ENCODE data around the gene RPL22. TPM values are rescaled to one million over a fixed set of nuclear protein-coding genes. Genes with fewer than 3 reads are reported as not detected.
A peak's percentile ranks its signal among the peaks of the same experiment; 100 is the strongest.

Gene RPL22
- total RNA-seq, 1 experiment from 2014 or later, result 494 TPM

GRCh38 chr1:6218375-6219164, 19.2 kb upstream of the RPL22 start:
- BruUV-seq (replicated peaks), result no TSS peak
- Histone ChIP-seq H3K27ac (ENCODE audit: low read depth, low read length, poor library complexity, severe bottlenecking) (no peak overlapping the region), H3K4me1 (ENCODE audit: insufficient read depth, low read length, poor library complexity, severe bottlenecking) (no peaks in the 10 kb centered on the region), H3K36me3 (ENCODE audit: insufficient read depth, low read length, poor library complexity, severe bottlenecking) (peaks cover 19% of the 10 kb centered on the region), H3K27me3 (replicated peaks; ENCODE audit: insufficient read depth, low read depth, low read length, poor library complexity) (no peaks in the 10 kb centered on the region), H3K9me3 (ENCODE audit: low read depth, low read length, poor library complexity, severe bottlenecking) (no peaks in the 10 kb centered on the region), H3K4me3 (ENCODE audit: low read depth, low read length, poor library complexity, severe bottlenecking) (no peak overlapping the region)
- ChIA-PET CTCF (interaction anchor here (0.6 kb wide), 1 partner anchor 26 kb away, joined by 3 read pairs; no protein-coding TSS in a partner anchor), POLR2A (ENCODE audit: low non-redundant PET) (no interaction called here)
- no peak for TF ChIP-seq CTCF (conservative IDR thresholded peaks at IDR 0.05; ENCODE audit: low read depth, low read length)
- peak; percentile 36 for DNase-seq (ENCODE audit: low spot score)
- intact Hi-C loops (cut with micrococcal nuclease; ENCODE audit: unreplicated experiment), result no loop called here

GRCh38 chr1:6212193-6212959, 13.0 kb upstream of the RPL22 start:
- Histone ChIP-seq H3K4me1 (ENCODE audit: insufficient read depth, low read length, poor library complexity, severe bottlenecking) (peaks cover 14% of the 10 kb centered on the region), H3K27ac (ENCODE audit: low read depth, low read length, poor library complexity, severe bottlenecking) (no peak overlapping the region), H3K9me3 (ENCODE audit: low read depth, low read length, poor library complexity, severe bottlenecking) (no peaks in the 10 kb centered on the region), H3K4me3 (ENCODE audit: low read depth, low read length, poor library complexity, severe bottlenecking) (no peak overlapping the region), H3K27me3 (replicated peaks; ENCODE audit: insufficient read depth, low read depth, low read length, poor library complexity) (no peaks in the 10 kb centered on the region), H3K36me3 (ENCODE audit: insufficient read depth, low read length, poor library complexity, severe bottlenecking) (no peaks in the 10 kb centered on the region)
- POLR2A ChIA-PET (ENCODE audit: low non-redundant PET), result interaction anchor here (0.6 kb wide), 1 partner anchor 22 kb away, joined by 4 read pairs; no protein-coding TSS in a partner anchor
- intact Hi-C loops (cut with micrococcal nuclease; ENCODE audit: unreplicated experiment), result no loop called here
- CTCF ChIA-PET, result no interaction called here
- no peak for TF ChIP-seq CTCF (conservative IDR thresholded peaks at IDR 0.05; ENCODE audit: low read depth, low read length)
- TF ChIP-seq EZH2 (IDR thresholded peaks at IDR 0.05; ENCODE audit: borderline replicate concordance, low read depth, low read length, poor library complexity, severe bottlenecking), result no peak
- DNase-seq (ENCODE audit: low spot score), result no peak
- BruUV-seq (replicated peaks), result no TSS peak

- no TSS peak for BruUV-seq (replicated peaks)
- H3K4me3 ChIP-seq (ENCODE audit: low read depth, low read length, poor library complexity, severe bottlenecking), result no peak overlapping the region
- no peaks in the 10 kb centered on the region for H3K36me3 ChIP-seq (ENCODE audit: insufficient read depth, low read length, poor library complexity, severe bottlenecking)
- CTCF ChIA-PET, result no interaction called here
- intact Hi-C loops (cut with micrococcal nuclease; ENCODE audit: unreplicated experiment), result no loop called here
- H3K9me3 ChIP-seq (ENCODE audit: low read depth, low read length, poor library complexity, severe bottlenecking), result no peaks in the 10 kb centered on the region
- no peak for DNase-seq (ENCODE audit: low spot score)
- no peak overlapping the region for H3K27ac ChIP-seq (ENCODE audit: low read depth, low read length, poor library complexity, severe bottlenecking)
- H3K4me1 ChIP-seq (ENCODE audit: insufficient read depth, low read length, poor library complexity, severe bottlenecking), result peaks cover 14% of the 10 kb centered on the region
- H3K27me3 ChIP-seq (replicated peaks; ENCODE audit: insufficient read depth, low read depth, low read length, poor library complexity), result no peaks in the 10 kb centered on the region
- no peak for TF ChIP-seq EZH2 (IDR thresholded peaks at IDR 0.05; ENCODE audit: borderline replicate concordance, low read depth, low read length, poor library complexity, severe bottlenecking)
- TF ChIP-seq CTCF (conservative IDR thresholded peaks at IDR 0.05; ENCODE audit: low read depth, low read length), result no peak
- POLR2A ChIA-PET (ENCODE audit: low non-redundant PET), result no interaction called here
Observed at GRCh38 chr1:6211731-6212130, 12.3 kb upstream of the RPL22 start.
